HUES64 (cell line): ENCODE data around the gene THRB.
A peak's percentile ranks its signal among the peaks of the same experiment; 100 is the strongest.

Source experiments
- H3K27ac ChIP-seq: 2 replicates; pipeline ENCODE4 v1.7.0; 2013; ENCODE audit warnings: low read depth, low read length, inconsistent platforms
- H3K27me3 ChIP-seq: 2 replicates; pipeline ENCODE4 v1.6.1; 2013; ENCODE audit warnings: mild to moderate bottlenecking, low read length; ENCODE audit not compliant: insufficient read depth
- H3K36me3 ChIP-seq: 2 replicates; pipeline ENCODE4 v1.6.1; 2013; ENCODE audit warnings: mild to moderate bottlenecking, low read length; ENCODE audit not compliant: insufficient read depth
- H3K4me1 ChIP-seq: 2 replicates; pipeline ENCODE4 v1.6.1; 2013; ENCODE audit warnings: mild to moderate bottlenecking, low read length, moderate library complexity; ENCODE audit not compliant: insufficient read depth
- H3K4me3 ChIP-seq: 2 replicates; pipeline ENCODE4 v1.5.1; 2013; ENCODE audit warnings: mild to moderate bottlenecking, low read length, moderate library complexity
- H3K9ac ChIP-seq: 2 replicates; pipeline ENCODE4 v1.6.1; 2013; ENCODE audit warnings: mild to moderate bottlenecking, low read depth, low read length
- H3K9me3 ChIP-seq: 2 replicates; pipeline ENCODE4 v1.6.1; 2013; ENCODE audit warnings: low read depth, low read length; ENCODE audit not compliant: insufficient read depth
- WGBS: fragments of 150-250, 120-280 bp; methylation state at CpG from one replicate; pipeline ENCODE4 v1.1.7; 2013; ENCODE audit warnings: missing lambda C conversion rate; 5-methylcytosine and 5-hydroxymethylcytosine counted together

THRB gene

GRCh38 chr3:24523988-24524727 is 29.5 kb upstream of the THRB start:
- H3K4me1 ChIP-seq, result peaks cover 27% of the 10 kb centered on the region
- H3K9me3 ChIP-seq, result no peaks in the 10 kb centered on the region
- H3K27ac ChIP-seq, result no peak overlapping the region
- 86% methylated on average over 2 of the region's 3 CpGs for WGBS
- H3K4me3 ChIP-seq, result no peak overlapping the region
- H3K36me3 ChIP-seq, result no peaks in the 10 kb centered on the region
- peaks cover 60% of the 10 kb centered on the region for H3K27me3 ChIP-seq
- H3K9ac ChIP-seq, result no peak overlapping the region

GRCh38 chr3:24523215-24523614 is 28.6 kb upstream of the THRB start:
- Histone ChIP-seq H3K27me3 (peaks cover 69% of the 10 kb centered on the region), H3K4me3 (no peak overlapping the region), H3K9me3 (no peaks in the 10 kb centered on the region), H3K9ac (no peak overlapping the region), H3K27ac (no peak overlapping the region), H3K36me3 (no peaks in the 10 kb centered on the region), H3K4me1 (peaks cover 32% of the 10 kb centered on the region)
- WGBS, result 83% methylated on average over 2 of the region's 2 CpGs

GRCh38 chr3:24522146-24522579 is 27.5 kb upstream of the THRB start:
- Histone ChIP-seq H3K9ac (0 out of 2 replicates have a peak overlapping the region, but pooled peaks have one; percentile 58), H3K27me3 (peaks cover 79% of the 10 kb centered on the region), H3K4me3 (peak overlapping the region; percentile 67), H3K27ac (no peak overlapping the region), H3K36me3 (no peaks in the 10 kb centered on the region), H3K9me3 (no peaks in the 10 kb centered on the region), H3K4me1 (peaks cover 32% of the 10 kb centered on the region)
- under 1% methylated on average over 13 of the region's 16 CpGs for WGBS

- peak overlapping the region; percentile 67 for H3K4me3 ChIP-seq
- H3K27ac ChIP-seq, result no peak overlapping the region; the same call in 1 of the 2 replicates
- WGBS, result under 1% methylated on average over 79 of the region's 79 CpGs
- H3K4me1 ChIP-seq, result peaks cover 30% of the 10 kb centered on the region
- peak overlapping the region; percentile 58; the same call in 1 of the 2 replicates for H3K9ac ChIP-seq
- H3K36me3 ChIP-seq, result no peaks in the 10 kb centered on the region
- H3K9me3 ChIP-seq, result no peaks in the 10 kb centered on the region
- peaks cover 80% of the 10 kb centered on the region for H3K27me3 ChIP-seq
Measured at GRCh38 chr3:24521420-24522145, 26.9 kb upstream of the THRB start.

- no peaks in the 10 kb centered on the region for H3K9me3 ChIP-seq
- H3K4me1 ChIP-seq, result peaks cover 29% of the 10 kb centered on the region
- H3K4me3 ChIP-seq, result peak overlapping the region; percentile 67
- H3K9ac ChIP-seq, result peak overlapping the region; percentile 58; the same call in 1 of the 2 replicates
- no peak overlapping the region for H3K27ac ChIP-seq
- H3K36me3 ChIP-seq, result no peaks in the 10 kb centered on the region
- H3K27me3 ChIP-seq, result peaks cover 80% of the 10 kb centered on the region
- WGBS, result 12% methylated on average over 8 of the region's 8 CpGs
Measured at GRCh38 chr3:24520976-24521419, 26.3 kb upstream of the THRB start.

- Histone ChIP-seq H3K9ac (no peak overlapping the region), H3K36me3 (no peaks in the 10 kb centered on the region), H3K9me3 (no peaks in the 10 kb centered on the region), H3K4me1 (peaks cover 25% of the 10 kb centered on the region), H3K27ac (no peak overlapping the region), H3K27me3 (peaks cover 78% of the 10 kb centered on the region), H3K4me3 (no peak overlapping the region)
- 77% methylated on average over 2 of the region's 2 CpGs for WGBS
Measured at GRCh38 chr3:24520101-24520495, 25.4 kb upstream of the THRB start.

- H3K9me3 ChIP-seq, result no peaks in the 10 kb centered on the region
- peaks cover 25% of the 10 kb centered on the region for H3K4me1 ChIP-seq
- H3K27ac ChIP-seq, result no peak overlapping the region
- H3K4me3 ChIP-seq, result no peak overlapping the region
- no peaks in the 10 kb centered on the region for H3K36me3 ChIP-seq
- H3K27me3 ChIP-seq, result peaks cover 74% of the 10 kb centered on the region
- WGBS, result 35% methylated on average over 13 of the region's 15 CpGs
- H3K9ac ChIP-seq, result no peak overlapping the region
Measured at GRCh38 chr3:24519368-24520100, 24.9 kb upstream of the THRB start.

- Histone ChIP-seq H3K36me3 (no peaks in the 10 kb centered on the region), H3K4me1 (peaks cover 25% of the 10 kb centered on the region), H3K27ac (no peak overlapping the region), H3K4me3 (no peak overlapping the region), H3K9ac (no peak overlapping the region), H3K9me3 (no peaks in the 10 kb centered on the region), H3K27me3 (peaks cover 68% of the 10 kb centered on the region)
- 10% methylated on average over 3 of the region's 4 CpGs for WGBS
Measured at GRCh38 chr3:24518990-24519367, 24.3 kb upstream of the THRB start.

- Histone ChIP-seq H3K4me3 (no peak overlapping the region), H3K27me3 (peaks cover 20% of the 10 kb centered on the region), H3K4me1 (peaks cover 5% of the 10 kb centered on the region; the same call in 1 of the 2 replicates), H3K9ac (no peak overlapping the region), H3K36me3 (no peaks in the 10 kb centered on the region), H3K9me3 (no peaks in the 10 kb centered on the region), H3K27ac (no peak overlapping the region)
- 80% methylated on average over 1 of the region's 4 CpGs for WGBS
Measured at GRCh38 chr3:24514119-24514518, 19.5 kb upstream of the THRB start.

GRCh38 chr3:24513463-24513862 is 18.8 kb upstream of the THRB start:
- Histone ChIP-seq H3K4me3 (no peak overlapping the region), H3K9ac (no peak overlapping the region), H3K27me3 (peaks cover 14% of the 10 kb centered on the region), H3K27ac (no peak overlapping the region), H3K36me3 (no peaks in the 10 kb centered on the region), H3K4me1 (peaks cover under 1% of the 10 kb centered on the region; the same call in 1 of the 2 replicates), H3K9me3 (no peaks in the 10 kb centered on the region)
- 76% methylated on average over 1 of the region's 1 CpG for WGBS
